Tibial nerve (tissue), 4 donors: Measurements from ENCODE around the gene DUSP14. TPM values are rescaled to one million over a fixed set of nuclear protein-coding genes. Genes with fewer than 3 reads are reported as not detected.

Experiments used
- DNase-seq, 2 donors: peaks; one replicate each; pipeline ENCODE4 v3.0.0-alpha.2; 2019; ENCODE audit warnings: low spot score in 2 of 2
- H3K27ac ChIP-seq, 4 donors: fragments of 200-600 bp; sonication (generic) in 3 of 4; one replicate each; pipeline ENCODE4 v1.5.1; 2017 to 2019; ENCODE audit warnings: mild to moderate bottlenecking in 1 of 4
- H3K27me3 ChIP-seq, 2 donors: fragments of 200-600 bp; sonication (generic) in 1 of 2; one replicate each; pipeline versions ENCODE4 v1.5.1 to v1.6.0; 2017 to 2019
- H3K36me3 ChIP-seq, 3 donors: fragments of 200-600 bp; sonication (generic); one replicate each; pipeline ENCODE4 v1.5.1; 2018 to 2019
- H3K4me1 ChIP-seq, 4 donors: fragments of 200-600 bp; sonication (generic) in 3 of 4; one replicate each; pipeline ENCODE4 v1.5.1; 2017 to 2019
- H3K4me3 ChIP-seq, 4 donors: fragments of 200-600 bp; sonication (generic) in 3 of 4; one replicate each; pipeline ENCODE4 v1.5.1; 2017 to 2019; ENCODE audit warnings: mild to moderate bottlenecking in 1 of 4, moderate library complexity in 1 of 4
- H3K9me3 ChIP-seq, 4 donors: fragments of 200-600 bp; sonication (generic) in 3 of 4; one replicate each; pipeline ENCODE4 v1.5.1; 2017 to 2019
- CTCF ChIP-seq, 5 experiments: fragments of 200-600 bp in 3 of 5; fragments of 450-650 bp in 2 of 5; sonication (generic) in 3 of 5; IDR thresholded peaks; one replicate each; pipeline ENCODE4 v1.5.1; 2016 to 2019; ENCODE audit warnings: antibody characterized with exemption in 5 of 5, mild to moderate bottlenecking in 3 of 5, moderate library complexity in 2 of 5
- EP300 ChIP-seq, 2 donors: sonication (generic); formaldehyde crosslinking; IDR thresholded peaks; one replicate each; pipeline ENCODE4 v1.6.1; 2017; ENCODE audit warnings: antibody characterized with exemption in 2 of 2, mild to moderate bottlenecking in 1 of 2
- POLR2A ChIP-seq, 2 donors: fragments of 450-650 bp; IDR thresholded peaks; one replicate each; pipeline ENCODE4 v1.6.1; 2017; ENCODE audit warnings: antibody characterized with exemption in 2 of 2, mild to moderate bottlenecking in 2 of 2, moderate library complexity in 2 of 2
- WGBS, 2 donors: methylation state at CpG; one replicate each; pipeline ENCODE4 v1.1.5; 2018; 5-methylcytosine and 5-hydroxymethylcytosine counted together
- total RNA-seq, 4 donors: library from RNA; depleted of rRNA; stranded (reverse); fragments of >200 nt; gene quantifications; one replicate each; pipeline ENCODE4 v1.1.0, GENCODE V29; 2016

The DUSP14 gene
- total RNA-seq, 4 donors from 2014 or later = 14.7 to 27.8 (median 19.5) TPM

GRCh38 chr17:37547986-37548385, 58.3 kb downstream of the DUSP14 start:
- Histone ChIP-seq H3K27ac (no peak overlapping the region), H3K4me1 (peaks cover 0 to 26% (median 2%) of the 10 kb centered on the region in 4 donors), H3K9me3 (no peaks in the 10 kb centered on the region), H3K4me3 (no peak overlapping the region), H3K27me3 (no peaks in the 10 kb centered on the region), H3K36me3 (peaks cover 0 to 25% (median 0%) of the 10 kb centered on the region in 3 donors)
- 18 to 23% methylated on average over 1 of the region's 1 CpG for WGBS, 2 donors
- no peak for TF ChIP-seq EP300 (IDR thresholded peaks at IDR 0.05)
- TF ChIP-seq POLR2A (IDR thresholded peaks at IDR 0.05) = no peak
- TF ChIP-seq CTCF (IDR thresholded peaks at IDR 0.05) = no peak
- no peak for DNase-seq

DNA sequence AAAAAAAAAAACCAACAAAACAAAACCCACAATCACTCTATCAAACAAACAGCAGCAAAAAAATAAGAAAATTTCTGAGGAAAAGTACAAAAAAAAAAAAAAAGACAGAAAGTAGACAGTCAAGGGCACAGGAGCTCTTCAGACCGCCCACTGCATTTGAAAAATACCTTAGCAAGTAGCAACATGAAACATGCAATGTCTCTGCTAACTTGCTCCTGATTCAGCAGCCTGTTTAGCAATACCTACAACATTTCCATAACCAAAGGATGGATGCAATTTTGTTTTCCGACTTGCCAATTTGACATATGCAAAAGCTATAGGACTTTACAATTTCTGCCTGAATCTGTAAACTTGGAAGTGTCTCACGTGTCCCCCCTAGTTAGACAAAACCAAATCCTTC, 62.1 kb downstream of the DUSP14 start:
- H3K4me1 ChIP-seq = peaks cover 0 to 14% (median 2%) of the 10 kb centered on the region in 4 donors
- H3K36me3 ChIP-seq = peaks cover 0 to 36% (median 3%) of the 10 kb centered on the region in 3 donors
- TF ChIP-seq CTCF (IDR thresholded peaks at IDR 0.05) = no peak
- TF ChIP-seq EP300 (IDR thresholded peaks at IDR 0.05) = no peak
- no peak for TF ChIP-seq POLR2A (IDR thresholded peaks at IDR 0.05)
- H3K9me3 ChIP-seq = no peaks in the 10 kb centered on the region
- H3K27me3 ChIP-seq = no peaks in the 10 kb centered on the region
- 90 to 91% methylated on average over 3 of the region's 3 CpGs for WGBS, 2 donors
- DNase-seq = no peak
- no peak overlapping the region for H3K4me3 ChIP-seq
- H3K27ac ChIP-seq = no peak overlapping the region

DNA sequence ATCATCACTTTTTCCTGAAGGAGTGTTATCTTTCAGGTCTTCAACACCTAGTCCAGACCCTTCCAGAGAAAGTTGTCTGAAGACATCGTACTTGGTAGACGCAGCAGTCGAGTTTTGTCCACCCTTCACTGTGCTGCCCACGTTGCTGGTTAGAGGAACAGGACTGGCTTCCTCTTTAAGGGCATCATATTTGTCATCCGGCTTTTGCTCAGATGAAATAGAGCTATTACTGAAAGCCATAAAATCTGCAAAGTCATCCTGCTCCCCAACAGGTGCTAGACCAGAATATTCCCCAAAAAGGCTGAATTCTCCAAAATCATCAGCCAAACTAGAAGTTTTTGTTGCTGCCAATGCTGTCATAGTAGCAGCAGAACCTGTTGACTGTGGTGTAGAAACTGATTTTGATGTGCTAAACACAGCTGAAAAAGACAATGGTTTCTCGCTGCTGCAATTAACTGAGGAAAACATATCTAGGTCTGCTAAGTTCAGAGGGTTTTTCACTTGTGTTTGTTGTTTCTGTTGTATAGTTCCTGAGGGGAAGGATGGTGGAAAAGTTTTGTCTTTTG, 63.8 kb downstream of the DUSP14 start:
- Histone ChIP-seq H3K27me3 (no peaks in the 10 kb centered on the region), H3K27ac (no peak overlapping the region), H3K36me3 (peaks cover 3 to 43% (median 5%) of the 10 kb centered on the region in 3 donors), H3K4me3 (no peak overlapping the region), H3K9me3 (no peaks in the 10 kb centered on the region), H3K4me1 (peaks cover 0 to 4% (median 0%) of the 10 kb centered on the region in 4 donors)
- DNase-seq = no peak
- TF ChIP-seq EP300 (IDR thresholded peaks at IDR 0.05) = no peak
- no peak for TF ChIP-seq CTCF (IDR thresholded peaks at IDR 0.05)
- TF ChIP-seq POLR2A (IDR thresholded peaks at IDR 0.05) = no peak
- 87 to 91% methylated on average over 6 of the region's 6 CpGs for WGBS, 2 donors

- Histone ChIP-seq H3K27ac (no peak overlapping the region), H3K36me3 (peaks cover 3 to 60% (median 7%) of the 10 kb centered on the region in 3 donors), H3K4me3 (no peak overlapping the region), H3K4me1 (peaks cover 0 to 3% (median 0%) of the 10 kb centered on the region in 4 donors), H3K27me3 (no peaks in the 10 kb centered on the region), H3K9me3 (no peaks in the 10 kb centered on the region)
- WGBS, 2 donors = 96 to 100% methylated on average over 3 of the region's 3 CpGs
- no peak for DNase-seq
- TF ChIP-seq EP300 (IDR thresholded peaks at IDR 0.05) (no peak), POLR2A (IDR thresholded peaks at IDR 0.05) (no peak), CTCF (IDR thresholded peaks at IDR 0.05) (no peak)
These were observed 65.7 kb downstream of the DUSP14 start for GRCh38 chr17:37555386-37555785.

DNA sequence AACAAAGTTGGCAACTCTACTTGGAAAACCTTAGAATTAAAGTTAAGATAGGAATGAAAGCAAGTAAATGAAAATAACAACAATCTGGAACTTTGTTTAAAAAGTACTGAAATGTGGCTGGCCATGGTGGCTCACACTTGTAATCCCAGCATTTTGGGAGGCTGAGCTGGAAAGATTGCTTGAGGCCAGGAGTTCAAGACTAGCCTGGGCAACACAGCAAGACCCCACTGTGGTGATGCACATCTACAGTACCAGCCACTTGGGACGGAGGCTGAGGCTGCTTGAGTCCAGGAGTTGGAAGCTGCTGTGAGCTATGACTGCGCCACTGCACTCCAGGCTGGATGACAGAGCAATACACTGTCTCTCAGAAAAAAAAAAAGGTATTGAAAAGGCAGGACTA, 67.8 kb downstream of the DUSP14 start:
- 93 to 95% methylated on average over 2 of the region's 2 CpGs for WGBS, 2 donors
- Histone ChIP-seq H3K4me1 (peaks cover 0 to 3% (median 0%) of the 10 kb centered on the region in 4 donors), H3K4me3 (no peak overlapping the region), H3K9me3 (no peaks in the 10 kb centered on the region), H3K36me3 (peaks cover 7 to 69% (median 7%) of the 10 kb centered on the region in 3 donors), H3K27me3 (no peaks in the 10 kb centered on the region), H3K27ac (no peak overlapping the region)
- TF ChIP-seq EP300 (IDR thresholded peaks at IDR 0.05) = no peak
- no peak for TF ChIP-seq POLR2A (IDR thresholded peaks at IDR 0.05)
- no peak for TF ChIP-seq CTCF (IDR thresholded peaks at IDR 0.05)
- no peak for DNase-seq
